CD4-positive, alpha-beta T cell treated with Interleukin-15 for 1 hour (primary cell): ENCODE results near the gene RHBDD1.

Experiments
- DNase-seq: peaks from one replicate; pipeline ENCODE4 v3.0.0-alpha.2; 2020

RHBDD1 gene

GRCh38 chr2:226994775-226995174 is 158.9 kb downstream of the RHBDD1 start:
- DNase-seq: no peak

GRCh38 chr2:226995625-226996041 is 159.8 kb downstream of the RHBDD1 start:
- no peak for DNase-seq

GRCh38 chr2:226999661-227000060 is 163.8 kb downstream of the RHBDD1 start:
- no peak for DNase-seq

GRCh38 chr2:227000123-227000522 is 164.3 kb downstream of the RHBDD1 start:
- DNase-seq: no peak

- no peak for DNase-seq
Measured at GRCh38 chr2:227004482-227004881, 168.6 kb downstream of the RHBDD1 start.

- DNase-seq: no peak
Measured at GRCh38 chr2:227006189-227006897, 170.5 kb downstream of the RHBDD1 start.

- DNase-seq: no peak
Measured at GRCh38 chr2:227007148-227007547, 171.3 kb downstream of the RHBDD1 start.

- no peak for DNase-seq
Measured at GRCh38 chr2:227007940-227008339, 172.1 kb downstream of the RHBDD1 start.

GRCh38 chr2:227010433-227010832 is 174.6 kb downstream of the RHBDD1 start:
- no peak for DNase-seq

- DNase-seq: no peak
Measured at GRCh38 chr2:227013330-227013729, 177.5 kb downstream of the RHBDD1 start.

GRCh38 chr2:227013881-227014280 is 178.0 kb downstream of the RHBDD1 start:
- no peak for DNase-seq

- no peak for DNase-seq
Measured at GRCh38 chr2:227016894-227017293, 181.0 kb downstream of the RHBDD1 start.

- DNase-seq: no peak
Measured at GRCh38 chr2:227020416-227020815, 184.6 kb downstream of the RHBDD1 start.

- no peak for DNase-seq
Measured at GRCh38 chr2:227022608-227023007, 186.8 kb downstream of the RHBDD1 start.

- no peak for DNase-seq
Measured at GRCh38 chr2:227025510-227025909, 189.7 kb downstream of the RHBDD1 start.

GRCh38 chr2:227029426-227030105 is 193.7 kb downstream of the RHBDD1 start:
- DNase-seq: no peak

GRCh38 chr2:227030789-227031188 is 194.9 kb downstream of the RHBDD1 start:
- DNase-seq: no peak

GRCh38 chr2:227031379-227031778 is 195.5 kb downstream of the RHBDD1 start:
- no peak for DNase-seq

- no peak for DNase-seq
Measured at GRCh38 chr2:227033471-227034148, 197.8 kb downstream of the RHBDD1 start.

GRCh38 chr2:227035711-227036367 is 200.0 kb downstream of the RHBDD1 start:
- no peak for DNase-seq

- no peak for DNase-seq
Measured at GRCh38 chr2:227036527-227036926, 200.7 kb downstream of the RHBDD1 start.

- DNase-seq: no peak
Measured at GRCh38 chr2:227038550-227039189, 202.8 kb downstream of the RHBDD1 start.

GRCh38 chr2:227043981-227044380 is 208.1 kb downstream of the RHBDD1 start:
- DNase-seq: no peak
